ENCODE measurements around the gene ELMO1. TPM values are rescaled to one million over a fixed set of nuclear protein-coding genes. Genes with fewer than 3 reads are reported as not detected.
"Not testable (repeated sequence)": the region's sequence is repeated elsewhere in the genome, so short reads cannot be mapped to it uniquely, and the experiment has no call there.

Gene ELMO1
- total RNA-seq, 1 experiment from 2014 or later: not detected

GRCh38 chr7:36978461-36978860 lies 470.2 kb downstream of the ELMO1 start:
- H3K9me3 ChIP-seq (replicated peaks): no peaks in the 10 kb centered on the region
- no peak for DNase-seq (ENCODE audit: low read depth in 1 of 2, low spot score in 2 of 2)
- H3K4me1 ChIP-seq (replicated peaks): no peaks in the 10 kb centered on the region
- peaks cover 6% of the 10 kb centered on the region for H3K27me3 ChIP-seq (replicated peaks)
- no peak overlapping the region for H3K4me3 ChIP-seq
- H3K36me3 ChIP-seq: no peaks in the 10 kb centered on the region
- no peak overlapping the region for H3K27ac ChIP-seq

- Histone ChIP-seq H3K27ac (no peak overlapping the region), H3K27me3 (replicated peaks) (peaks cover 6% of the 10 kb centered on the region), H3K4me1 (replicated peaks) (no peaks in the 10 kb centered on the region), H3K36me3 (no peaks in the 10 kb centered on the region), H3K4me3 (no peak overlapping the region), H3K9me3 (replicated peaks) (no peaks in the 10 kb centered on the region)
- no peak for DNase-seq (ENCODE audit: low read depth in 1 of 2, low spot score in 2 of 2)
Observed at GRCh38 chr7:36977878-36978277, 470.8 kb downstream of the ELMO1 start.

GRCh38 chr7:36973534-36973933 lies 475.1 kb downstream of the ELMO1 start:
- not testable (repeated sequence) for H3K27ac ChIP-seq; DNase-seq (ENCODE audit: low read depth in 1 of 2, low spot score in 2 of 2); H3K9me3 ChIP-seq (replicated peaks); H3K4me3 ChIP-seq; H3K4me1 ChIP-seq (replicated peaks); H3K27me3 ChIP-seq (replicated peaks); H3K36me3 ChIP-seq

GRCh38 chr7:36972140-36972518 lies 476.5 kb downstream of the ELMO1 start:
- DNase-seq (ENCODE audit: low read depth in 1 of 2, low spot score in 2 of 2): no peak
- no peaks in the 10 kb centered on the region for H3K36me3 ChIP-seq
- H3K9me3 ChIP-seq (replicated peaks): no peaks in the 10 kb centered on the region
- H3K27ac ChIP-seq: no peak overlapping the region
- 0 out of 2 replicates have a peak, but pooled peaks cover 2% of the 10 kb centered on the region for H3K27me3 ChIP-seq (replicated peaks)
- no peak overlapping the region for H3K4me3 ChIP-seq
- no peaks in the 10 kb centered on the region for H3K4me1 ChIP-seq (replicated peaks)

GRCh38 chr7:36971515-36972139 lies 477.0 kb downstream of the ELMO1 start:
- H3K36me3 ChIP-seq: no peaks in the 10 kb centered on the region
- H3K27me3 ChIP-seq (replicated peaks): 0 out of 2 replicates have a peak, but pooled peaks cover 2% of the 10 kb centered on the region
- H3K9me3 ChIP-seq (replicated peaks): no peaks in the 10 kb centered on the region
- H3K4me3 ChIP-seq: no peak overlapping the region
- no peak overlapping the region for H3K27ac ChIP-seq
- no peaks in the 10 kb centered on the region for H3K4me1 ChIP-seq (replicated peaks)
- no peak for DNase-seq (ENCODE audit: low read depth in 1 of 2, low spot score in 2 of 2)

- H3K4me1 ChIP-seq (replicated peaks): no peaks in the 10 kb centered on the region
- no peak overlapping the region for H3K4me3 ChIP-seq
- H3K9me3 ChIP-seq (replicated peaks): no peaks in the 10 kb centered on the region
- no peak for DNase-seq (ENCODE audit: low read depth in 1 of 2, low spot score in 2 of 2)
- H3K27ac ChIP-seq: no peak overlapping the region
- no peaks in the 10 kb centered on the region for H3K36me3 ChIP-seq
- 0 out of 2 replicates have a peak, but pooled peaks cover 2% of the 10 kb centered on the region for H3K27me3 ChIP-seq (replicated peaks)
Observed at GRCh38 chr7:36970551-36971514, 477.8 kb downstream of the ELMO1 start.

- H3K4me3 ChIP-seq: no peak overlapping the region
- DNase-seq (ENCODE audit: low read depth in 1 of 2, low spot score in 2 of 2): no peak
- no peaks in the 10 kb centered on the region for H3K36me3 ChIP-seq
- no peaks in the 10 kb centered on the region for H3K4me1 ChIP-seq (replicated peaks)
- H3K9me3 ChIP-seq (replicated peaks): no peaks in the 10 kb centered on the region
- H3K27ac ChIP-seq: no peak overlapping the region
- H3K27me3 ChIP-seq (replicated peaks): 0 out of 2 replicates have a peak, but pooled peaks cover 2% of the 10 kb centered on the region
Observed at GRCh38 chr7:36969376-36969775, 479.3 kb downstream of the ELMO1 start.

- Histone ChIP-seq H3K9me3 (replicated peaks) (no peaks in the 10 kb centered on the region), H3K4me1 (replicated peaks) (no peaks in the 10 kb centered on the region), H3K27me3 (replicated peaks) (0 out of 2 replicates have a peak, but pooled peaks cover 2% of the 10 kb centered on the region), H3K36me3 (no peaks in the 10 kb centered on the region), H3K27ac (no peak overlapping the region), H3K4me3 (no peak overlapping the region)
- DNase-seq (ENCODE audit: low read depth in 1 of 2, low spot score in 2 of 2): peak; percentile 38 to 56
Observed at GRCh38 chr7:36967387-36967786, 481.3 kb downstream of the ELMO1 start.

- Histone ChIP-seq H3K27ac (no peak overlapping the region), H3K9me3 (replicated peaks) (no peaks in the 10 kb centered on the region), H3K4me1 (replicated peaks) (no peaks in the 10 kb centered on the region), H3K27me3 (replicated peaks) (peaks cover 2% of the 10 kb centered on the region; the same call in 1 of the 2 replicates), H3K36me3 (no peaks in the 10 kb centered on the region), H3K4me3 (no peak overlapping the region)
- no peak for DNase-seq (ENCODE audit: low read depth in 1 of 2, low spot score in 2 of 2)
Observed at GRCh38 chr7:36966636-36967035, 482.0 kb downstream of the ELMO1 start.

- Histone ChIP-seq H3K9me3 (replicated peaks) (no peaks in the 10 kb centered on the region), H3K27ac (no peak overlapping the region), H3K4me3 (no peak overlapping the region), H3K36me3 (no peaks in the 10 kb centered on the region), H3K27me3 (replicated peaks) (peaks cover 2% of the 10 kb centered on the region; the same call in 1 of the 2 replicates), H3K4me1 (replicated peaks) (no peaks in the 10 kb centered on the region)
- no peak for DNase-seq (ENCODE audit: low read depth in 1 of 2, low spot score in 2 of 2)
Observed at GRCh38 chr7:36966039-36966438, 482.6 kb downstream of the ELMO1 start.

- DNase-seq (ENCODE audit: low read depth in 1 of 2, low spot score in 2 of 2): no peak
Observed at GRCh38 chr7:36965625-36966024, 483.0 kb downstream of the ELMO1 start.

GRCh38 chr7:36964297-36964696 lies 484.4 kb downstream of the ELMO1 start:
- no peak overlapping the region for H3K4me3 ChIP-seq
- H3K9me3 ChIP-seq (replicated peaks): no peaks in the 10 kb centered on the region
- no peak for DNase-seq (ENCODE audit: low read depth in 1 of 2, low spot score in 2 of 2)
- no peaks in the 10 kb centered on the region for H3K36me3 ChIP-seq
- no peaks in the 10 kb centered on the region for H3K4me1 ChIP-seq (replicated peaks)
- no peak overlapping the region for H3K27ac ChIP-seq
- H3K27me3 ChIP-seq (replicated peaks): no peaks in the 10 kb centered on the region; the same call in 1 of the 2 replicates

More at GRCh38 chr7:36965625-36966024, 483.0 kb downstream of the ELMO1 start:
- Histone ChIP-seq H3K36me3 (no peaks in the 10 kb centered on the region), H3K4me1 (replicated peaks) (no peaks in the 10 kb centered on the region), H3K4me3 (no peak overlapping the region), H3K27ac (no peak overlapping the region), H3K9me3 (replicated peaks) (no peaks in the 10 kb centered on the region), H3K27me3 (replicated peaks) (peaks cover 2% of the 10 kb centered on the region; the same call in 1 of the 2 replicates)

GRCh38 chr7:36962367-36962766 lies 486.3 kb downstream of the ELMO1 start:
- Histone ChIP-seq H3K27ac (no peak overlapping the region), H3K27me3 (replicated peaks) (no peaks in the 10 kb centered on the region; the same call in 1 of the 2 replicates), H3K9me3 (replicated peaks) (no peaks in the 10 kb centered on the region), H3K36me3 (no peaks in the 10 kb centered on the region), H3K4me3 (no peak overlapping the region), H3K4me1 (replicated peaks) (no peaks in the 10 kb centered on the region)
- no peak for DNase-seq (ENCODE audit: low read depth in 1 of 2, low spot score in 2 of 2)

GRCh38 chr7:36961693-36962092 lies 487.0 kb downstream of the ELMO1 start:
- Histone ChIP-seq H3K9me3 (replicated peaks) (no peaks in the 10 kb centered on the region), H3K27me3 (replicated peaks) (no peaks in the 10 kb centered on the region; the same call in 1 of the 2 replicates), H3K4me1 (replicated peaks) (no peaks in the 10 kb centered on the region), H3K27ac (no peak overlapping the region), H3K4me3 (no peak overlapping the region), H3K36me3 (no peaks in the 10 kb centered on the region)
- no peak for DNase-seq (ENCODE audit: low read depth in 1 of 2, low spot score in 2 of 2)
